GM04503 (cell line): Measurements from ENCODE around the gene MTIF2.
"Not testable (repeated sequence)": the region's sequence is repeated elsewhere in the genome, so short reads cannot be mapped to it uniquely, and the experiment has no call there.

Experiments used
- DNase-seq: peaks from one replicate; pipeline ENCODE4 v3.0.0-alpha.2; 2012; ENCODE audit warnings: low read depth

Gene MTIF2

GRCh38 chr2:55200416-55200815 lies 68.6 kb downstream of the MTIF2 start:
- DNase-seq = no peak

GRCh38 chr2:55196526-55196925 lies 72.5 kb downstream of the MTIF2 start:
- DNase-seq = no peak

DNA sequence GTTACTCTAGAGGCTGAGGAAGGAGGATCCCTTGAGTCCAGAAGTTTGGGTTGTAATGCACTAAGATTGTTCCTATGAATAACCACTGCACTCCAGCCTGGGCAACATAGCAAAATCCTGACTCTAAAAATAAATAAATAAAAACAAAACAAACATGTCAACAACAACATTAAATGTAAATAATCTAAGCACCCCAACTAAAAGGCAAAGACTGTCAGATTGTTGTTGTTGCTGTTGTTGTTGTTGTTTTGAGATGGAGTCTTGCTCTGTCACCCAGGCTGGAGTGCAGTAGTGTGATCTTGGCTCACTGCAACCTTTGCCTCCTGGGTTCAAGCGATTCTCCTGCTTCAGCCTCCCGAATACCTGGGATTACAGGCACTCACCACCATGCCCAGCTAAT lies 77.1 kb downstream of the MTIF2 start:
- DNase-seq = not testable (repeated sequence)

DNA sequence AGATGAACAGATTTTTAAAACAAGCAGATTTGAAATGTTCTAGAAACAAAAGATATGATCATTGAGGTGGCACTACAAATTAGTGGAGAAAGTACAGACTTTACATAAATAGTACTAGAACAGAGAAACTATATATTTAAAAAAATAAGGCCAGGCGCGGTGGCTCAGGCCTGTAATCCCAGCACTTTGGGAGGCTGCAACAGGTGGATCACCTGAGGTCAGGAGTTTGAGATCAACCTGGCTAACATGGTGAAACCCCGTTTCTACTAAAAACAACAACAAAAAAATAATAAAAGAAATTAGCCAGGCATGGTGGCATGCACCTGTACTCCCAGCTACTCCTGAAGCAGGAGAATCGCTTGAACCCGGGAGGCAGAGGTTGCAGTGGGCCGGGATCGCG lies 82.2 kb downstream of the MTIF2 start:
- not testable (repeated sequence) for DNase-seq
